Prostate gland (tissue), 2 donors: Measurements from ENCODE around the gene QRFP. TPM values are rescaled to one million over a fixed set of nuclear protein-coding genes. Genes with fewer than 3 reads are reported as not detected.

ENCODE experiments used
- DNase-seq: peaks from one replicate; pipeline ENCODE4 v3.0.0-alpha.2; 2019; ENCODE audit warnings: low spot score
- H3K27ac ChIP-seq, 2 donors: fragments of 200-600 bp; sonication (generic); 2 replicates each; pipeline ENCODE4 v1.5.1; 2017 to 2019
- H3K27me3 ChIP-seq: fragments of 200-600 bp; sonication (generic); replicated peaks from 2 replicates; pipeline ENCODE4 v1.5.1; 2019; ENCODE audit not compliant: insufficient read depth
- H3K36me3 ChIP-seq, 2 donors: fragments of 200-600 bp; sonication (generic); 1 replicate in 1 of 2; 2 replicates in 1 of 2; pipeline versions ENCODE4 v1.5.1 to v1.8.1; 2017 to 2019
- H3K4me1 ChIP-seq: fragments of 200-600 bp; sonication (generic); replicated peaks from 2 replicates; pipeline ENCODE4 v1.5.1; 2019
- H3K4me3 ChIP-seq, 2 donors: fragments of 200-600 bp; sonication (generic); 2 replicates each; pipeline ENCODE4 v1.5.1; 2017 to 2019
- H3K9me3 ChIP-seq: fragments of 200-600 bp; sonication (generic); 2 replicates; pipeline ENCODE4 v1.5.1; 2017
- POLR2A ChIP-seq: fragments of 450-650 bp; IDR thresholded peaks from one replicate; pipeline ENCODE4 v1.6.1; 2016; ENCODE audit warnings: antibody characterized with exemption, mild to moderate bottlenecking
- POLR2AphosphoS5 ChIP-seq: sonication (generic); formaldehyde crosslinking; IDR thresholded peaks from one replicate; pipeline ENCODE4 v1.6.1; 2017; ENCODE audit warnings: antibody characterized with exemption
- WGBS: methylation state at CpG from one replicate; pipeline ENCODE4 v1.1.5; 2018; 5-methylcytosine and 5-hydroxymethylcytosine counted together
- intact Hi-C: fragments of 100-400 bp; cut with DNase I; formaldehyde crosslinking; loops from one replicate; pipeline ENCODE4 v1.14.2; 2022
- total RNA-seq, 2 donors: library from RNA; depleted of rRNA; stranded (reverse); fragments of >200 nt; gene quantifications; one replicate each; pipeline ENCODE4 v1.1.0, GENCODE V29; 2016
- TF ChIP-seq, protein P1 (sequence below), 4 experiments: fragments of 200-600 bp in 2 of 4; fragments of 450-650 bp in 2 of 4; sonication (generic) in 2 of 4; IDR thresholded peaks; 1 replicate in 3 of 4; 2 replicates in 1 of 4; pipeline ENCODE4 v1.5.1; 2016 to 2019; ENCODE audit warnings: antibody characterized with exemption in 4 of 4, mild to moderate bottlenecking in 2 of 4, moderate library complexity in 2 of 4

The QRFP gene
- total RNA-seq, 2 donors from 2014 or later, result 1.0 TPM; not detected in 1

DNA sequence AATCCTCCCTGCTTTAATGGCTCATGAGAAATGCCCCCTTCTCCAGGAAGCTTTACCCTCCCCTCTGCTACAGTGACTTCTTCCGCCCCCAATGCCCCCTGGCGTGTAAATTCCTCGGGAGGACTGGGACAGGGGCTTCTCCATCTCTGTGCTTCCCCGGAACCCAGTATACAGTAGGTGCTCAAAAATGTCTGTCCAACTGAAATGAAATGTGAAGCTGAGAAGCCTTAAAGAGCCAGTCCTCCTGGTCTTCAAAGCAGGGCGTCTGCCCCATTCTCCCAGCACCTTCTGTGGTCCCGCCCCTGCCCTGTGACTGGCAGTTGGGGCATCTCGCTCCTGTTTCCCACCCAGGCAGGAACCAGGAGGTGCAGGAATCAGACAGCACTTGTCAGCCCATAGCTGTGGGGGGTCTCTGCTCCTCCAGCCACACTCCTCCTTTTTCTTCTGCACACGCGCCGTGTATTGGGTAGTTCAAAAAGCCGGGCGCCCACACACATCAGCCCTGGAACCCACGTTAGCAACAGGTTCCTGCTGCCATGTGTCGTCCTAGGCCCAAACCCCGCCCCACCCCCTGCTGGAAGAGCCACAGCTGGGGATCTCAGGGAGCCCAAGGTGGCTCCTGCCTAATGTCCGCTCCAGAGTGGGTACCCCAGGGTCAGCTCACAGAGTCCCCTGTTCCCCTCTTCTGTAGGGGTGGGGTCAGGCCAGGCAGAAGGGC lies 26.4 kb upstream of the QRFP start:
- no peaks in the 10 kb centered on the region for H3K27me3 ChIP-seq
- no peak overlapping the region for H3K27ac ChIP-seq
- TF ChIP-seq, protein P1, sequence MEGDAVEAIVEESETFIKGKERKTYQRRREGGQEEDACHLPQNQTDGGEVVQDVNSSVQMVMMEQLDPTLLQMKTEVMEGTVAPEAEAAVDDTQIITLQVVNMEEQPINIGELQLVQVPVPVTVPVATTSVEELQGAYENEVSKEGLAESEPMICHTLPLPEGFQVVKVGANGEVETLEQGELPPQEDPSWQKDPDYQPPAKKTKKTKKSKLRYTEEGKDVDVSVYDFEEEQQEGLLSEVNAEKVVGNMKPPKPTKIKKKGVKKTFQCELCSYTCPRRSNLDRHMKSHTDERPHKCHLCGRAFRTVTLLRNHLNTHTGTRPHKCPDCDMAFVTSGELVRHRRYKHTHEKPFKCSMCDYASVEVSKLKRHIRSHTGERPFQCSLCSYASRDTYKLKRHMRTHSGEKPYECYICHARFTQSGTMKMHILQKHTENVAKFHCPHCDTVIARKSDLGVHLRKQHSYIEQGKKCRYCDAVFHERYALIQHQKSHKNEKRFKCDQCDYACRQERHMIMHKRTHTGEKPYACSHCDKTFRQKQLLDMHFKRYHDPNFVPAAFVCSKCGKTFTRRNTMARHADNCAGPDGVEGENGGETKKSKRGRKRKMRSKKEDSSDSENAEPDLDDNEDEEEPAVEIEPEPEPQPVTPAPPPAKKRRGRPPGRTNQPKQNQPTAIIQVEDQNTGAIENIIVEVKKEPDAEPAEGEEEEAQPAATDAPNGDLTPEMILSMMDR (IDR thresholded peaks at IDR 0.05), result no peak
- TF ChIP-seq POLR2A, result no peak
- no peak for TF ChIP-seq POLR2AphosphoS5

DNA sequence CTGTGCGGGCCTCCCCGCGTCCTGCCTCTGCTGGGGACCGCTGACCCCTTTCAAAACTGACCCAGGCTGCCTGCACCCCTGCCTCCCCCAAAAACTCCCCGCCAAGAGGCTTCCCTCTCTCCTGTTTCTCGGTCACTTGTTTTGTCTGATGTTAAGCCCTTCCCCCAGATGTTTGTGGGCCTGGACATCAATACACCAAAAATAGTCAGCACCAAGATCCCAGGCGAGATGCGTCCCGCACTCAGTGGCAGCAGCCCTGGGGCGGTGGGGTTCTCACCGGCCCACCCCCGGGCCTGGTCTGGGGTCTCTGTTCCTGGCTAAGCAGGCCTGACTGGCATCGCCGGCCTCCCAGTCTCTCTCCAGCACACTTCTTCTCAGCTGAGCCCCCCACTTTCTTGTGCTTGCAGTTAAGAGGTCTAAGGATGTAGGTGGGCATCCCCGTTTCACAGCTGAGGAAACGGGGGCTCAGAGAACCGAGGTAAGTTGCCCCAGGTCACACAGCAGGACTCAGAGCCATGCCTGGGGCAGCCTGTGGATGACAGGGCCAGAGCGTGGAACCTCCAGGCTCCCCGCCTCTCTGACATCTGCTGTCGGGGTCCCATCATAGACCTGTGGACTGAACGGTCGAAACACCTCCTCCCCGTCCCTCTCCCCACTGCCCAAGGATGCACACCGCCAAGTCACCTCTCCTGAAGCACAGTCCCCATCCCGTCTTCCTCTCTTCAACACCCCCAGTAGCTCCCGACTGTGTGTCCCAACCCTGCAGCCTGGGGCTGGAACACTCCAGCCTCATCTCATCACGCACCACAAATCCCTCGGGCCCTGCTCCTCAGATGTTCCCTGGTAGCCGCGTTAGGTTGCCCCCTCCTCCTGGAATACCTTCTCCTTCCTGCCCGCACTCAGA lies 25.6 kb upstream of the QRFP start:
- DNase-seq, result no peak
- Histone ChIP-seq H3K36me3 (no peaks in the 10 kb centered on the region), H3K27me3 (no peaks in the 10 kb centered on the region), H3K27ac (no peak overlapping the region), H3K4me1 (no peaks in the 10 kb centered on the region), H3K4me3 (no peak overlapping the region), H3K9me3 (no peaks in the 10 kb centered on the region)
- TF ChIP-seq POLR2AphosphoS5 (no peak), POLR2A (no peak)
- TF ChIP-seq, protein P1 (IDR thresholded peaks at IDR 0.05), result no peak
- WGBS, result 86% methylated on average over 28 of the region's 31 CpGs
- intact Hi-C loops, result no loop called here

More for the DNA sequence above, 26.4 kb upstream of the QRFP start:
- Histone ChIP-seq H3K4me3 (no peak overlapping the region), H3K36me3 (no peaks in the 10 kb centered on the region), H3K9me3 (no peaks in the 10 kb centered on the region), H3K4me1 (no peaks in the 10 kb centered on the region)
- DNase-seq, result no peak
- intact Hi-C loops, result no loop called here
- WGBS, result 88% methylated on average over 16 of the region's 16 CpGs

DNA sequence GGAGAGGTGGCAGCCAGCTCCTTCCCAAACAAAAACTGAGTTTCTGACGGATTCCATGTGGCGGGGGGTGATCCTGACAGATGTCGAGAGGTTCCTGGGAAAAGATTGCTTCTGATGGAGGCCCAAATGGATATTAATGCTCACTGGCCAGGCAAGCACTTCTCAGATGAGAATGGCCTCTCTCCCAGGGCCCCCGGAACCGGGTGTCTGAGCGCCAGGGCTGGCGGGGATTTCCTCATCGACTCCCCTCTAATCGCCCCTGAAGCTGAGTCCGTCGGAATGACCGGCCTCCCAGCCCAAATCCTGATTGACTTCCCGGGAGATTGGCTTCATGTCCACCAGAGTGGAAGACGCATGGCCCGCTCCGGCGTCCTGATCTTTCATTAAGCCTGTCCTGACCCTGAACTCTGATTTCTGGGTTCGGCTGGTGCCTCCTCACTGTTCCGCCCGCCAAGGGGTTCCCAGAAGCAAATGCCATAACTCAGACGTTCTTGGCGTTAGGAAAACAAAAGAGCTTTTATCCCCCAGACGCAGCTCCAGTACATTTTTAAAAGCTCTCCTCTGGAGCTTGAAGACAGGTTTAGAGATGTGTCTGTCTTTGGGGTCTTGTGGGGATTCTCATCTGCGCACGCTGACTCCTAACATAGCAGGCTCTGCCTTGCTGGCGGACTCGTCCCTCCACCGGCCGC lies 24.8 kb upstream of the QRFP start:
- WGBS, result 66% methylated on average over 29 of the region's 29 CpGs
- no peaks in the 10 kb centered on the region for H3K27me3 ChIP-seq
- no peaks in the 10 kb centered on the region for H3K36me3 ChIP-seq
- DNase-seq, result no peak
- no peaks in the 10 kb centered on the region for H3K4me1 ChIP-seq
- H3K9me3 ChIP-seq, result no peaks in the 10 kb centered on the region
- intact Hi-C loops, result no loop called here
- no peak overlapping the region for H3K27ac ChIP-seq
- no peak overlapping the region for H3K4me3 ChIP-seq
- TF ChIP-seq, protein P1 (IDR thresholded peaks at IDR 0.05), result no peak
- TF ChIP-seq POLR2AphosphoS5 (no peak), POLR2A (no peak)

DNA sequence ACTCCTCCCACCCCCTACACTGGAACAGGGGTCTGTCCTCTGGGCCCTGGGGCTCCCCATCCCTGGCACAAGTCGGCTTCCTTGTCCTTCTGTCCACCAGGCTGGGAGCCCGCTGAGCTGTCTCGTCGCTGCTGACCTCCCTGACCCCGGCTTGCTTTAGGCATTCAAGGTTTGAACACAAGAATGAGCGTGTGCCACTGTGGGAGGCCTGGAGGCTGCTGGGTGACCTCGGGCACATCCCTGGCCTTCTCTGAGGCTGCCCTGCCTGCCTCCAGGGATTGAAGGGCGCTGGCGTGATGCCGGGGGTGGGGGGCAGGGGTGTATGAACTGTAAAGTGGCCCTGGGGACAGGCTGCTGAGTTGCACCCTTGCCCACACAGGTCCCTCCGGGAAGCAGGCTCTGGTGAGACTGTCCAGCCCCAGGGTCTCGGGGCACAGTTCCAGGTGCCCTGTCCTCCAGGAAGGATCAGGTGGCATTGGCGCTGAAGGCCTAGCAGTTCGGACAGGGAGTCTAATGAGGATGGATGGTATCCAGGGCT lies 24.2 kb upstream of the QRFP start:
- intact Hi-C loops, result no loop called here
- TF ChIP-seq, protein P1 (IDR thresholded peaks at IDR 0.05), result no peak
- TF ChIP-seq POLR2AphosphoS5, result no peak
- TF ChIP-seq POLR2A, result no peak
- 92% methylated on average over 14 of the region's 14 CpGs for WGBS
- no peaks in the 10 kb centered on the region for H3K36me3 ChIP-seq
- no peak overlapping the region for H3K27ac ChIP-seq
- H3K27me3 ChIP-seq, result no peaks in the 10 kb centered on the region
- no peaks in the 10 kb centered on the region for H3K4me1 ChIP-seq
- no peak overlapping the region for H3K4me3 ChIP-seq
- H3K9me3 ChIP-seq, result no peaks in the 10 kb centered on the region
- no peak for DNase-seq
